Peyer's patch (tissue), 4 donors: Measurements from ENCODE around the gene EPB41L4A.

Experiments used
- POLR2A ChIP-seq, 2 donors: fragments of 450-650 bp; IDR thresholded peaks; one replicate each; pipeline ENCODE4 v1.5.1; 2017; ENCODE audit warnings: antibody characterized with exemption in 2 of 2, mild to moderate bottlenecking in 2 of 2, moderate library complexity in 2 of 2
- TF ChIP-seq, protein P1 (sequence below), 6 experiments: fragments of 450-650 bp in 4 of 6; fragments of 200-600 bp in 2 of 6; sonication (generic) in 1 of 6; IDR thresholded peaks; one replicate each; pipeline ENCODE4 v1.5.1; 2017 to 2019; ENCODE audit warnings: antibody characterized with exemption in 6 of 6, mild to moderate bottlenecking in 3 of 6, moderate library complexity in 1 of 6

- no peak for TF ChIP-seq POLR2A (IDR thresholded peaks at IDR 0.05)
- TF ChIP-seq, protein P1, sequence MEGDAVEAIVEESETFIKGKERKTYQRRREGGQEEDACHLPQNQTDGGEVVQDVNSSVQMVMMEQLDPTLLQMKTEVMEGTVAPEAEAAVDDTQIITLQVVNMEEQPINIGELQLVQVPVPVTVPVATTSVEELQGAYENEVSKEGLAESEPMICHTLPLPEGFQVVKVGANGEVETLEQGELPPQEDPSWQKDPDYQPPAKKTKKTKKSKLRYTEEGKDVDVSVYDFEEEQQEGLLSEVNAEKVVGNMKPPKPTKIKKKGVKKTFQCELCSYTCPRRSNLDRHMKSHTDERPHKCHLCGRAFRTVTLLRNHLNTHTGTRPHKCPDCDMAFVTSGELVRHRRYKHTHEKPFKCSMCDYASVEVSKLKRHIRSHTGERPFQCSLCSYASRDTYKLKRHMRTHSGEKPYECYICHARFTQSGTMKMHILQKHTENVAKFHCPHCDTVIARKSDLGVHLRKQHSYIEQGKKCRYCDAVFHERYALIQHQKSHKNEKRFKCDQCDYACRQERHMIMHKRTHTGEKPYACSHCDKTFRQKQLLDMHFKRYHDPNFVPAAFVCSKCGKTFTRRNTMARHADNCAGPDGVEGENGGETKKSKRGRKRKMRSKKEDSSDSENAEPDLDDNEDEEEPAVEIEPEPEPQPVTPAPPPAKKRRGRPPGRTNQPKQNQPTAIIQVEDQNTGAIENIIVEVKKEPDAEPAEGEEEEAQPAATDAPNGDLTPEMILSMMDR (IDR thresholded peaks at IDR 0.05), result no peak
Observed at GRCh38 chr5:112331892-112332291, 87.2 kb downstream of the EPB41L4A start.
